Activated T-helper 17 cell treated with anti-CD3 and anti-CD28 coated beads, Interleukin-2, amount 50 U/mL, for 72 hours (primary cell): ENCODE data around the gene APPL2. TPM values are rescaled to one million over a fixed set of nuclear protein-coding genes. Genes with fewer than 3 reads are reported as not detected.
A peak's percentile ranks its signal among the peaks of the same experiment; 100 is the strongest.

Experiments used
- ATAC-seq: fragments of 150-1000 bp; cut with Tn5 transposase; replicated peaks from 2 replicates; pipeline ENCODE4 v1.10.0; 2021; ENCODE audit warnings: mild to moderate bottlenecking, moderate library complexity
- H3K27ac Mint-ChIP-seq: one replicate; pipeline ENCODE4 v1.8.0; 2022; ENCODE audit warnings: mixed read lengths
- H3K27me3 Mint-ChIP-seq: one replicate; pipeline ENCODE4 v1.8.0; 2022; ENCODE audit warnings: mixed read lengths
- H3K36me3 Mint-ChIP-seq: one replicate; pipeline ENCODE4 v1.8.0; 2022; ENCODE audit warnings: low read depth, mild to moderate bottlenecking, mixed read lengths
- H3K4me1 Mint-ChIP-seq: one replicate; pipeline ENCODE4 v1.8.0; 2022; ENCODE audit warnings: mixed read lengths
- H3K4me3 Mint-ChIP-seq: one replicate; pipeline ENCODE4 v1.8.0; 2022; ENCODE audit warnings: mild to moderate bottlenecking, mixed read lengths
- H3K9me3 Mint-ChIP-seq: one replicate; pipeline ENCODE4 v1.8.0; 2022; ENCODE audit warnings: mixed read lengths
- total RNA-seq, 2 donors: library from RNA; stranded (reverse); gene quantifications; one replicate each; pipeline ENCODE4 v1.2.3, GENCODE V29; 2022

The APPL2 gene
- total RNA-seq, 2 donors from 2014 or later: 16.7 to 23.5 TPM

GRCh38 chr12:105175397-105175990 is 60.5 kb downstream of the APPL2 start:
- peaks cover 78% of the 10 kb centered on the region for H3K36me3 Mint-ChIP-seq
- peaks cover 1% of the 10 kb centered on the region for H3K4me1 Mint-ChIP-seq
- ATAC-seq: no peak

GRCh38 chr12:105171691-105172436 is 64.1 kb downstream of the APPL2 start:
- Mint-ChIP-seq H3K27ac (peak overlapping the region; percentile 42), H3K36me3 (peaks cover 84% of the 10 kb centered on the region), H3K4me1 (no peaks in the 10 kb centered on the region), H3K4me3 (no peak overlapping the region), H3K9me3 (no peaks in the 10 kb centered on the region), H3K27me3 (no peaks in the 10 kb centered on the region)
- ATAC-seq: no peak

More at GRCh38 chr12:105175397-105175990, 60.5 kb downstream of the APPL2 start:
- Mint-ChIP-seq H3K27ac (peak overlapping the region; percentile 59), H3K4me3 (no peak overlapping the region), H3K27me3 (no peaks in the 10 kb centered on the region), H3K9me3 (peaks cover 2% of the 10 kb centered on the region)

- Mint-ChIP-seq H3K4me1 (no peaks in the 10 kb centered on the region), H3K9me3 (no peaks in the 10 kb centered on the region), H3K27ac (no peak overlapping the region), H3K36me3 (peaks cover 83% of the 10 kb centered on the region), H3K27me3 (no peaks in the 10 kb centered on the region), H3K4me3 (no peak overlapping the region)
- ATAC-seq: no peak
Observed at GRCh38 chr12:105170139-105170538, 65.8 kb downstream of the APPL2 start.

- Mint-ChIP-seq H3K27ac (no peak overlapping the region), H3K4me1 (no peaks in the 10 kb centered on the region), H3K27me3 (no peaks in the 10 kb centered on the region), H3K36me3 (peaks cover 85% of the 10 kb centered on the region), H3K4me3 (no peak overlapping the region), H3K9me3 (no peaks in the 10 kb centered on the region)
- no peak for ATAC-seq
Observed at GRCh38 chr12:105168006-105168405, 68.0 kb downstream of the APPL2 start.

- Mint-ChIP-seq H3K27ac (no peak overlapping the region), H3K27me3 (no peaks in the 10 kb centered on the region), H3K4me3 (no peak overlapping the region), H3K4me1 (no peaks in the 10 kb centered on the region), H3K9me3 (no peaks in the 10 kb centered on the region), H3K36me3 (peaks cover 81% of the 10 kb centered on the region)
- no peak for ATAC-seq
Observed at GRCh38 chr12:105167346-105167745, 68.6 kb downstream of the APPL2 start.

GRCh38 chr12:105166736-105167135 is 69.2 kb downstream of the APPL2 start:
- Mint-ChIP-seq H3K9me3 (no peaks in the 10 kb centered on the region), H3K27me3 (no peaks in the 10 kb centered on the region)

GRCh38 chr12:105164068-105164467 is 71.9 kb downstream of the APPL2 start:
- no peak overlapping the region for H3K4me3 Mint-ChIP-seq
- H3K36me3 Mint-ChIP-seq: peaks cover 91% of the 10 kb centered on the region
- H3K9me3 Mint-ChIP-seq: no peaks in the 10 kb centered on the region
- H3K4me1 Mint-ChIP-seq: no peaks in the 10 kb centered on the region
- peak; percentile 51 for ATAC-seq
- H3K27ac Mint-ChIP-seq: peak overlapping the region; percentile 69
- no peaks in the 10 kb centered on the region for H3K27me3 Mint-ChIP-seq

More at GRCh38 chr12:105166736-105167135, 69.2 kb downstream of the APPL2 start:
- Mint-ChIP-seq H3K27ac (no peak overlapping the region), H3K4me1 (no peaks in the 10 kb centered on the region), H3K4me3 (no peak overlapping the region), H3K36me3 (peaks cover 84% of the 10 kb centered on the region)
- no peak for ATAC-seq

- ATAC-seq: no peak
- H3K36me3 Mint-ChIP-seq: peaks cover 89% of the 10 kb centered on the region
Observed at GRCh38 chr12:105162174-105162573, 73.8 kb downstream of the APPL2 start.

GRCh38 chr12:105158876-105159275 is 77.1 kb downstream of the APPL2 start:
- ATAC-seq: no peak
- no peaks in the 10 kb centered on the region for H3K27me3 Mint-ChIP-seq
- H3K9me3 Mint-ChIP-seq: no peaks in the 10 kb centered on the region
- peak overlapping the region; percentile 2 for H3K27ac Mint-ChIP-seq
- H3K36me3 Mint-ChIP-seq: peaks cover 90% of the 10 kb centered on the region
- no peaks in the 10 kb centered on the region for H3K4me1 Mint-ChIP-seq
- no peak overlapping the region for H3K4me3 Mint-ChIP-seq

More at GRCh38 chr12:105162174-105162573, 73.8 kb downstream of the APPL2 start:
- no peak overlapping the region for H3K4me3 Mint-ChIP-seq
- no peaks in the 10 kb centered on the region for H3K9me3 Mint-ChIP-seq
- no peaks in the 10 kb centered on the region for H3K4me1 Mint-ChIP-seq
- H3K27ac Mint-ChIP-seq: no peak overlapping the region
- no peaks in the 10 kb centered on the region for H3K27me3 Mint-ChIP-seq

- H3K9me3 Mint-ChIP-seq: no peaks in the 10 kb centered on the region
- H3K27me3 Mint-ChIP-seq: no peaks in the 10 kb centered on the region
- H3K27ac Mint-ChIP-seq: no peak overlapping the region
- no peak for ATAC-seq
- H3K4me1 Mint-ChIP-seq: no peaks in the 10 kb centered on the region
- peaks cover 92% of the 10 kb centered on the region for H3K36me3 Mint-ChIP-seq
- no peak overlapping the region for H3K4me3 Mint-ChIP-seq
Observed at GRCh38 chr12:105157606-105158005, 78.4 kb downstream of the APPL2 start.

- H3K27me3 Mint-ChIP-seq: no peaks in the 10 kb centered on the region
- H3K4me3 Mint-ChIP-seq: no peak overlapping the region
- H3K4me1 Mint-ChIP-seq: no peaks in the 10 kb centered on the region
- ATAC-seq: no peak
- no peaks in the 10 kb centered on the region for H3K9me3 Mint-ChIP-seq
- H3K36me3 Mint-ChIP-seq: peaks cover 94% of the 10 kb centered on the region
- no peak overlapping the region for H3K27ac Mint-ChIP-seq
Observed at GRCh38 chr12:105156260-105156659, 79.7 kb downstream of the APPL2 start.

- H3K4me3 Mint-ChIP-seq: no peak overlapping the region
- H3K27me3 Mint-ChIP-seq: no peaks in the 10 kb centered on the region
- peaks cover 88% of the 10 kb centered on the region for H3K36me3 Mint-ChIP-seq
- H3K27ac Mint-ChIP-seq: no peak overlapping the region
- ATAC-seq: no peak
- H3K9me3 Mint-ChIP-seq: no peaks in the 10 kb centered on the region
- no peaks in the 10 kb centered on the region for H3K4me1 Mint-ChIP-seq
Observed at GRCh38 chr12:105142259-105142658, 93.7 kb downstream of the APPL2 start.

- Mint-ChIP-seq H3K27me3 (no peaks in the 10 kb centered on the region), H3K4me1 (no peaks in the 10 kb centered on the region), H3K36me3 (peaks cover 88% of the 10 kb centered on the region), H3K9me3 (no peaks in the 10 kb centered on the region), H3K4me3 (no peak overlapping the region), H3K27ac (no peak overlapping the region)
- no peak for ATAC-seq
Observed at GRCh38 chr12:105141320-105141922, 94.6 kb downstream of the APPL2 start.

GRCh38 chr12:105138248-105138647 is 97.7 kb downstream of the APPL2 start:
- H3K27me3 Mint-ChIP-seq: no peaks in the 10 kb centered on the region
- ATAC-seq: no peak
- peaks cover 98% of the 10 kb centered on the region for H3K36me3 Mint-ChIP-seq
- peaks cover 6% of the 10 kb centered on the region for H3K4me1 Mint-ChIP-seq
- H3K4me3 Mint-ChIP-seq: no peak overlapping the region
- no peaks in the 10 kb centered on the region for H3K9me3 Mint-ChIP-seq
- no peak overlapping the region for H3K27ac Mint-ChIP-seq
